ENCODE measurements around the gene TMPRSS7. TPM values are rescaled to one million over a fixed set of nuclear protein-coding genes. Genes with fewer than 3 reads are reported as not detected.
A peak's percentile ranks its signal among the peaks of the same experiment; 100 is the strongest.
"Not testable (repeated sequence)": the region's sequence is repeated elsewhere in the genome, so short reads cannot be mapped to it uniquely, and the experiment has no call there.

TMPRSS7 gene
- polyA plus RNA-seq, 1 of the 3 experiments (the other 2 are of a cell fraction) = 0.02 TPM

DNA sequence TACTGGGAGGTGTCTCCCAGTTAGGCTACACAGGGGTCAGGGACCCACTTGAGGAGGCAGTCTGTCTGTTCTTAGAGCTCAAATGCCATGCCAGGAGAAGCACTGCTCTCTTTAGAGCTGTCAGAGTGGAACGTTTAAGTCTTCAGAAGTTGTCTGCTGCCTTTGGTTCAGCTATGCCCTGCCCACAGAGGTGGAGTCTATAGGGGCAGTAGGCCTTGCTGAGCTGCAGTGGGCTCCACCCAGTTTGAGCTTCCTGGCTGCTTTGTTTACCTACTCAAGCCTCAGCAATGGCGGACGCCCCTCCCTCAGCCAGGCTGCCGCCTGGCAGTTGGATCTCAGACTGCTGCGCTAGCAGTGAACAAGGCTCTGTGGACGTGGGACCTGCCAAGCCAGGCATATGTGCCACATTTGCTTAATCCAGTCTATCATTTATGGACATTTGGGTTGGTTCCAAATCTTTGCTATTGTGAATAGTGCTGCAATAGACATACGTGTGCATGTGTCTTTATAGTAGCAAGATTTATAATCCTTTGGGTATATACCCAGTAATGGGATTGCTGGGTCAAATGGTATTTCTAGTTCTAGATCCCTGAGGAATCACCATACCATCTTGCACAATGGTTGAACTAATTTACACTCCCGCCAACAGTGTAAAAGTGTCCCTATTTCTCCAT, 38.0 kb downstream of the TMPRSS7 start:
- H3K4me1 ChIP-seq (ENCODE audit: control insufficient read depth in 1 of 2, insufficient read depth in 2 of 2, low read depth in 1 of 2, low read length in 1 of 2); H3K9me2 ChIP-seq; CTCF ChIA-PET; H3K36me3 ChIP-seq (replicated peaks in 1 of 2; ENCODE audit: control insufficient read depth in 1 of 2, insufficient read depth in 2 of 2, low read length in 1 of 2); H3K79me2 ChIP-seq (ENCODE audit: insufficient read depth); H3K9ac ChIP-seq; H3K27ac ChIP-seq (ENCODE audit: low read depth in 2 of 2, low read length in 1 of 2); H2AFZ ChIP-seq (ENCODE audit: low read depth); H3K9me3 ChIP-seq; H3F3A ChIP-seq (replicated peaks; ENCODE audit: insufficient read depth); H3K4me2 ChIP-seq; H3K4me3 ChIP-seq (ENCODE audit: low read depth in 2 of 2, low read length in 1 of 2); DNase-seq; POLR2A ChIA-PET; H4K20me1 ChIP-seq (ENCODE audit: insufficient read depth); H3K27me3 ChIP-seq (ENCODE audit: insufficient read depth): not testable (repeated sequence)
- 71% methylated on average over 4 of the region's 8 CpGs for WGBS (ENCODE audit: low lambda C conversion rate)

DNA sequence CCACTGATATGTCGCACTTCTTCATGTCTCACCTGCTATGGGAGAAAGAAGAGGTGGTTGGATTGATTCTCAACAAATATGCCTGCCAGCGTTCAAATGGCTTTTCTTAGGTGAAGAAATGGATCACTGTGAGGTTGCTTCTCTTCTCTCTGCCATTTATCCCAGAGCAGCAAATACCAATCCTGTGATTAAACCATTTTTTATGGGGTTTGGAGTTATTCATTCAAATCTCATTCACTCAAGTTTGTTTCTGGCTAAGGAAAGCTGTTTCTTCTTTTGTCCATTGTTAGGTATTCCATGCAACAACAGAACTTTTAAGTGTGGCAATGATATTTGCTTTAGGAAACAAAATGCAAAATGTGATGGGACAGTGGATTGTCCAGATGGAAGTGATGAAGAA, 39.5 kb downstream of the TMPRSS7 start:
- ChIA-PET POLR2A (no interaction called here), CTCF (no interaction called here)
- no peaks in the 10 kb centered on the region for H3K27me3 ChIP-seq (ENCODE audit: insufficient read depth)
- H3F3A ChIP-seq (replicated peaks; ENCODE audit: insufficient read depth) = peaks cover 4% of the 10 kb centered on the region
- no peaks in the 10 kb centered on the region for H3K9me3 ChIP-seq
- no peaks in the 10 kb centered on the region for H3K36me3 ChIP-seq (replicated peaks in 1 of 2; ENCODE audit: control insufficient read depth in 1 of 2, insufficient read depth in 2 of 2, low read length in 1 of 2)
- peak overlapping the region in 1 of 2 experiments; percentile 67; a peak in 2 of 4 replicates for H3K27ac ChIP-seq (ENCODE audit: low read depth in 2 of 2, low read length in 1 of 2)
- no peak overlapping the region for H3K4me2 ChIP-seq
- peaks cover 2 to 9% of the 10 kb centered on the region in 2 experiments; a peak in 3 of 4 replicates for H3K4me1 ChIP-seq (ENCODE audit: control insufficient read depth in 1 of 2, insufficient read depth in 2 of 2, low read depth in 1 of 2, low read length in 1 of 2)
- no peaks in the 10 kb centered on the region for H3K79me2 ChIP-seq (ENCODE audit: insufficient read depth)
- 96% methylated on average over 2 of the region's 2 CpGs for WGBS (ENCODE audit: low lambda C conversion rate)
- TF ChIP-seq, protein P1, sequence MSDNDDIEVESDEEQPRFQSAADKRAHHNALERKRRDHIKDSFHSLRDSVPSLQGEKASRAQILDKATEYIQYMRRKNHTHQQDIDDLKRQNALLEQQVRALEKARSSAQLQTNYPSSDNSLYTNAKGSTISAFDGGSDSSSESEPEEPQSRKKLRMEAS (IDR thresholded peaks at IDR 0.05; ENCODE audit: low read depth) = no peak
- TF ChIP-seq, protein P2, sequence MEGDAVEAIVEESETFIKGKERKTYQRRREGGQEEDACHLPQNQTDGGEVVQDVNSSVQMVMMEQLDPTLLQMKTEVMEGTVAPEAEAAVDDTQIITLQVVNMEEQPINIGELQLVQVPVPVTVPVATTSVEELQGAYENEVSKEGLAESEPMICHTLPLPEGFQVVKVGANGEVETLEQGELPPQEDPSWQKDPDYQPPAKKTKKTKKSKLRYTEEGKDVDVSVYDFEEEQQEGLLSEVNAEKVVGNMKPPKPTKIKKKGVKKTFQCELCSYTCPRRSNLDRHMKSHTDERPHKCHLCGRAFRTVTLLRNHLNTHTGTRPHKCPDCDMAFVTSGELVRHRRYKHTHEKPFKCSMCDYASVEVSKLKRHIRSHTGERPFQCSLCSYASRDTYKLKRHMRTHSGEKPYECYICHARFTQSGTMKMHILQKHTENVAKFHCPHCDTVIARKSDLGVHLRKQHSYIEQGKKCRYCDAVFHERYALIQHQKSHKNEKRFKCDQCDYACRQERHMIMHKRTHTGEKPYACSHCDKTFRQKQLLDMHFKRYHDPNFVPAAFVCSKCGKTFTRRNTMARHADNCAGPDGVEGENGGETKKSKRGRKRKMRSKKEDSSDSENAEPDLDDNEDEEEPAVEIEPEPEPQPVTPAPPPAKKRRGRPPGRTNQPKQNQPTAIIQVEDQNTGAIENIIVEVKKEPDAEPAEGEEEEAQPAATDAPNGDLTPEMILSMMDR (IDR thresholded peaks at IDR 0.05) = no peak
- no peak for TF ChIP-seq TCF12 (IDR thresholded peaks at IDR 0.05)
- TF ChIP-seq, protein P3, sequence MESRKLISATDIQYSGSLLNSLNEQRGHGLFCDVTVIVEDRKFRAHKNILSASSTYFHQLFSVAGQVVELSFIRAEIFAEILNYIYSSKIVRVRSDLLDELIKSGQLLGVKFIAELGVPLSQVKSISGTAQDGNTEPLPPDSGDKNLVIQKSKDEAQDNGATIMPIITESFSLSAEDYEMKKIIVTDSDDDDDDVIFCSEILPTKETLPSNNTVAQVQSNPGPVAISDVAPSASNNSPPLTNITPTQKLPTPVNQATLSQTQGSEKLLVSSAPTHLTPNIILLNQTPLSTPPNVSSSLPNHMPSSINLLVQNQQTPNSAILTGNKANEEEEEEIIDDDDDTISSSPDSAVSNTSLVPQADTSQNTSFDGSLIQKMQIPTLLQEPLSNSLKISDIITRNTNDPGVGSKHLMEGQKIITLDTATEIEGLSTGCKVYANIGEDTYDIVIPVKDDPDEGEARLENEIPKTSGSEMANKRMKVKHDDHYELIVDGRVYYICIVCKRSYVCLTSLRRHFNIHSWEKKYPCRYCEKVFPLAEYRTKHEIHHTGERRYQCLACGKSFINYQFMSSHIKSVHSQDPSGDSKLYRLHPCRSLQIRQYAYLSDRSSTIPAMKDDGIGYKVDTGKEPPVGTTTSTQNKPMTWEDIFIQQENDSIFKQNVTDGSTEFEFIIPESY (IDR thresholded peaks at IDR 0.05; ENCODE audit: borderline replicate concordance, low read depth) = no peak
- TF ChIP-seq EZH2phosphoT487 (IDR thresholded peaks at IDR 0.05; ENCODE audit: borderline replicate concordance, low read depth) = no peak
- no peak for TF ChIP-seq CHD2 (IDR thresholded peaks at IDR 0.05; ENCODE audit: low read length, partially characterized antibody)
- DNase-seq = no peak
- H3K9ac ChIP-seq = peak overlapping the region; percentile 55; the same call in 1 of the 2 replicates
- no peaks in the 10 kb centered on the region for H4K20me1 ChIP-seq (ENCODE audit: insufficient read depth)
- no peak overlapping the region for H3K4me3 ChIP-seq (ENCODE audit: low read depth in 2 of 2, low read length in 1 of 2)
- H3K9me2 ChIP-seq = no peaks in the 10 kb centered on the region
- H2AFZ ChIP-seq (ENCODE audit: low read depth) = no peak overlapping the region

Data from SK-N-SH (cell line).